Epidermal melanocyte (primary cell): ENCODE results near the gene REEP3.

Experiments used
- DNase-seq: peaks from one replicate; pipeline ENCODE4 v3.0.0; 2011; ENCODE audit warnings: low spot score; ENCODE audit not compliant: insufficient read length

REEP3 gene

DNA sequence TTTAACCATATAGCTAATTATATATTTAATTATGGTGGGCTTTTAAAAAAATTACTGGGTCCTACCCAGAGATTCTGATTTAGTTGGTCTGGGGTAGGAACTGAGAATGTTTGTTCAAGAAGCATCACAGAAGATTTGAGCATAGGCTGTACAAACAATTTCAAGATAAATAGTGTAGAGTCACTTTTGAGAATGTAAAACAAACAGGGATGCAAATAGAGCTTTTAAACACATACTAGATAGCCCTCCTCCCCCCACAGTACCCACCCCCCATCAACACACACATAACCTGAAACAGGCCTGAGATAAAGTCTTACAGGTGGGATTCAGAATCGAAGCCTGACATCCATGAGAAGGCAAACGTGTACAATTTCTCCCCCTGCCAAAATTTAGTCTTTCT is 15.6 kb upstream of the REEP3 start:
- DNase-seq = no peak

GRCh38 chr10:63506554-63506953 is 14.6 kb upstream of the REEP3 start:
- DNase-seq = no peak

- DNase-seq = peak; percentile 76
Observed at GRCh38 chr10:63515002-63515763, 6.0 kb upstream of the REEP3 start.

DNA sequence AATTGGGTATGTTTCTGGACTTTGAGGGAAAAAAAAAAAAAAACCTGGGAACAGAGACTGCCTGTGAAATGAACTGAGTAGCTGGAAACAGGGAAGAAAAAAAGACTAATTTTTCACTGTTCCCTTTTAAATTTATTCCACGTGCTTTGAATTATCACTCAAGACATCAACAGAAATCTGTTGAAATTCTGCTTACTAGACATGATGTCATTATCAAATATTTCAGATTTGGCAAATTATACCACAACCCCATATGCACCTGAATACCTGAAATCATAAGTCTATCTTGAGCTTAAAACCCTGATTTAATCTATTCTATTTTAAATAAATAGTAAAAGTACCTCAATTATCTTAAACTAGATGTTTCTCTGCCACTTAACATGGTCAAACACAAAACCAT is 5.0 kb upstream of the REEP3 start:
- DNase-seq = no peak

DNA sequence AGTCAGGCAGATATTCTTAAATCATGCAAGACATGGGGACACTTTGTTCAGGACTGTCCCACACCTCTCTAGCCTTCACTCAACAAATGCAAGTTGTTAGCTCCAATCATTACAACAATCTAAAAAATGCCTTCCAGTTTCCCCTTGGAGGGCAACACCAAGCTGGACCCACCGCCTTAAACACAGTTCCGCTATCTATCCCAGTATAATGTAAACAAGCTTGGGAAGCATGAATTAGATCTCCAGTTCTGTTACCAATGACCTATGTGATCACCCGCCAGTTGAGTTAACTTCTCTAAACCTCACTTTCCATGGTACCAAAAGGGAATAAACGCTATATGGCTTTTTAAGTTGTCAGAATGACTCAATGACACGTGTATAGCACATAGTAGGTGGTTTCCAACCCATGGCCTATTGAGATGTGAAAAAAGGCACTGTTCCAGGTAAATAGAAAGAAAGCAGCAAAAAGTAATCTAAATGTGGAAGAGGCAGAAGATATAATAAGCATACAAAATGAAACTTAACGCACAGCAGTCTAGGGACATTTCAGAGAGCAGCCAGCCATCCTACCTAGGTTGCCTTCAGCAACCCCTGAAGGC is 2.4 kb upstream of the REEP3 start:
- no peak for DNase-seq

GRCh38 chr10:63521416-63522276 is 445 bp downstream of the REEP3 start:
- peak; percentile 64 for DNase-seq

GRCh38 chr10:63522277-63522687 is 1.1 kb downstream of the REEP3 start:
- DNase-seq = no peak

GRCh38 chr10:63522995-63523394 is 1.8 kb downstream of the REEP3 start:
- DNase-seq = no peak

- no peak for DNase-seq
Observed at GRCh38 chr10:63525021-63525420, 3.8 kb downstream of the REEP3 start.

DNA sequence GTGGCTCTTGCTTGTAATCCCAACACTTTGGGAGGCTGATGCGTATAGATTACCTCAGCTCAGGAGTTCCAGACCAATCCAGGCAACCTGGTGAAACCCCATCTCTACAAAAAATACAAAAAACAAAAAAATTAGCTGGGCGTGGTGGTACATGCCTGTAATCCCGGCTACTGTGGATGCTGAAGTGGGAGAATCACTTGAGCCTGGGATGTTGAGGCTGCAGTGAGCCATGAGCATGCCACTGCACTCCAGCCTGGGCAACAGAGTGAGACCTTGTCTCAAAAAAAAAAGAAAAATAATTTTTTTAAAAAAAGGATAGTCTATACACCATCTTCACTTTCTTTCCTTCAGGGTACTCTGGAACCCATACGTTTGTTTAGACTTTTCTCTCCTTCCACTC is 6.2 kb downstream of the REEP3 start:
- DNase-seq = no peak

GRCh38 chr10:63528084-63528744 is 7.0 kb downstream of the REEP3 start:
- no peak for DNase-seq

- DNase-seq = no peak
Observed at GRCh38 chr10:63530409-63530808, 9.2 kb downstream of the REEP3 start.

GRCh38 chr10:63534723-63535122 is 13.5 kb downstream of the REEP3 start:
- DNase-seq = no peak

DNA sequence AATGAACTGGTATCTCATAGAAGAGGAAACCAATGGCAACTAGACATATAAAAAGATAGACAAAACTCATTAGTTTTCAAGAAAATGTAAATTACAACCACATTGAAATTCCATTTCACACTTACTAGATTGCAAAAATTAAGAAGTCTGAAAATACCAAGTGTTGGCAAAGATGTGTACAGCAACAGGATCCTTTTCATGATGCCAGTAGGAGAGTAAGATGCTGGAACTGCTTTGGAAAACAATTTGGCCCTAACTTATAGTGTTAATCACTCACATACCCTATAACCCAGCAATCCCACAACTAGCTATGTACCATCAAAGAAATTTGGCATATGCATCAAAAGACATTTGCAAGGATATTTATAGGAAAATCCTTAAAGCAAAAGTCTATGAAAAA is 15.5 kb downstream of the REEP3 start:
- DNase-seq = no peak

GRCh38 chr10:63537536-63537935 is 16.3 kb downstream of the REEP3 start:
- no peak for DNase-seq

GRCh38 chr10:63539377-63539776 is 18.2 kb downstream of the REEP3 start:
- DNase-seq = no peak

- DNase-seq = no peak
Observed at GRCh38 chr10:63539994-63540393, 18.8 kb downstream of the REEP3 start.

- no peak for DNase-seq
Observed at GRCh38 chr10:63542835-63543575, 21.8 kb downstream of the REEP3 start.

DNA sequence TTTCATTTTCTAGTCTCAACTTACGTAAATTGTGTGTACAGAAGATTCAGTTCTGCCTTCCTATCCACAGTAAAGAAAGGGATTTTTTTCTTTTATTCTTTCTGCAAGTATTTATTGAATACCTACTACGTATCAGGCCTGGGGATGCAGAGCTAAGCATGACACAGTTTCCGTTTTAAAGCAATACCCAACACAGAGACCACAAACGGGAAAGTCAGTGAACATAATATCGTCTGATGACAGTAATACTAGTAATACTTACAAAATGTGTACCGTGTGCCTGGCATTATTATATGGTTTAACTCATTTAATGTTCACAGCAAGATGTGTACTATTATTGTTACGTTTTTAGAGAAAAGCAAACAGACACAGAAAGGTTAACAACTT is 22.4 kb downstream of the REEP3 start:
- no peak for DNase-seq

GRCh38 chr10:63544418-63544817 is 23.2 kb downstream of the REEP3 start:
- no peak for DNase-seq
